ENCODE data around the gene NBAS. TPM values are rescaled to one million over a fixed set of nuclear protein-coding genes. Genes with fewer than 3 reads are reported as not detected.

Gene NBAS
- total and polyA plus RNA-seq, 2 of the 13 experiments (the other 11 are each of a cell fraction or from before 2014, with no cell fraction given), result 33.6 to 58.7 TPM

DNA sequence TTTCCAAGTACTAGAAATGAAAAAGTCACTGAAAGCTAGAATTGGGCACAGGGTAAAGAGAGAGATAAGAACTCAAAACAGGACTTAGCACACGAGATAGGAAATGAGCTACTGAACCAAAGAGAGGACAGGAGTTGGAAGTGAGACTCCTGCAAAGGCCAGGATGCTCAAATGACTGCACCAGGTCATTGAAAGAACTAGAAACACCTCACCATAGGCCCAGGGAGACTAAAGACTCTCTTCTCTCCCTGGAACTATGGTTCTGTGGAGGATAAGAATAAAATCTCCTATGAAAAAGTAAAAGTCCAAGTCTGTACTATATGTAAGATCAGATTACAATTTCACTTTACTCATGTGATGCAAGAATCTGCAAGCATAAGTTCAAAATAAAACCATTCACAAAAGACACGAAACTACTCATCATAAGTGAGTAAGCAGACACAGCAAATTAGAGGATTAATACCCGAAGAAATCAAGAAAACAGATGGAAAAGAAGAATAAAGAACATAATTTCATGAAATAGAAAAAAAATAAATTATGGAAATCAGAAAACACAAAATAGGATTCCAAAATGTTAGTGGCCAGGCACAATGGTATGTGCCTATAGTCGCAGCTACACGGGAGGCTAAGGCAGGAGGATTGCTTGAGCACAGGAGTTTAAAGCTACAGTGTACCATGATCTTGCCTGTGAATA, 6.5 kb downstream of the NBAS start:
- Histone ChIP-seq H3K79me2 (ENCODE audit: insufficient read depth, low read length) (peaks cover 33% of the 10 kb centered on the region), H3K4me2 (ENCODE audit: low read depth, low read length) (no peak overlapping the region), H3K9ac (ENCODE audit: insufficient read depth, low read depth, low read length) (no peak overlapping the region), H4K20me1 (ENCODE audit: insufficient read depth, low read length) (no peaks in the 10 kb centered on the region), H3K4me3 (replicated peaks in 1 of 3; ENCODE audit: insufficient read depth in 1 of 3, low read depth in 2 of 3, low read length in 3 of 3) (no peak overlapping the region), H2AFZ (ENCODE audit: low read length) (no peak overlapping the region), H3K27ac (ENCODE audit: extremely low read length, insufficient read depth, low read length) (no peak overlapping the region), H3K36me3 (replicated peaks in 1 of 2; ENCODE audit: control insufficient read depth in 1 of 2, insufficient read depth in 2 of 2, low read length in 2 of 2) (peaks cover 3 to 18% of the 10 kb centered on the region in 2 experiments), H3K27me3 (ENCODE audit: control insufficient read depth in 1 of 2, insufficient read depth in 2 of 2, low read length in 2 of 2) (no peaks in the 10 kb centered on the region), H3K9me3 (ENCODE audit: low read length) (no peaks in the 10 kb centered on the region), H3K4me1 (ENCODE audit: insufficient read depth, low read length) (peaks cover 24% of the 10 kb centered on the region)
- TF ChIP-seq, protein P1, sequence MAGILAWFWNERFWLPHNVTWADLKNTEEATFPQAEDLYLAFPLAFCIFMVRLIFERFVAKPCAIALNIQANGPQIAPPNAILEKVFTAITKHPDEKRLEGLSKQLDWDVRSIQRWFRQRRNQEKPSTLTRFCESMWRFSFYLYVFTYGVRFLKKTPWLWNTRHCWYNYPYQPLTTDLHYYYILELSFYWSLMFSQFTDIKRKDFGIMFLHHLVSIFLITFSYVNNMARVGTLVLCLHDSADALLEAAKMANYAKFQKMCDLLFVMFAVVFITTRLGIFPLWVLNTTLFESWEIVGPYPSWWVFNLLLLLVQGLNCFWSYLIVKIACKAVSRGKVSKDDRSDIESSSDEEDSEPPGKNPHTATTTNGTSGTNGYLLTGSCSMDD (CRISPR knock-in tag; IDR thresholded peaks at IDR 0.05), result no peak
- no peak for TF ChIP-seq HMGXB3 (CRISPR knock-in tag; IDR thresholded peaks at IDR 0.05; ENCODE audit: borderline replicate concordance)
- TF ChIP-seq ATF3 (CRISPR knock-in tag; IDR thresholded peaks at IDR 0.05), result no peak
- TF ChIP-seq SP1 (IDR thresholded peaks at IDR 0.05), result no peak
- TF ChIP-seq SP1 (CRISPR knock-in tag; IDR thresholded peaks at IDR 0.05), result no peak
- TF ChIP-seq TBL1XR1 (IDR thresholded peaks at IDR 0.05; ENCODE audit: borderline replicate concordance, low read length, partially characterized antibody), result no peak
- no peak for TF ChIP-seq ZNF3 (CRISPR knock-in tag; IDR thresholded peaks at IDR 0.05)
- TF ChIP-seq HNRNPL (IDR thresholded peaks at IDR 0.05; ENCODE audit: low read depth, low read length), result no peak
- TF ChIP-seq ARID3A (IDR thresholded peaks at IDR 0.05; ENCODE audit: low read depth, low read length), result no peak
- no peak for TF ChIP-seq NFE2L2 (IDR thresholded peaks at IDR 0.05; ENCODE audit: low read length)
- no peak for TF ChIP-seq ASH2L (IDR thresholded peaks at IDR 0.05; ENCODE audit: insufficient read length, low read depth, low read length)
- TF ChIP-seq ZNF343 (CRISPR knock-in tag; IDR thresholded peaks at IDR 0.05), result no peak
- TF ChIP-seq RXRA (CRISPR knock-in tag; IDR thresholded peaks at IDR 0.05), result no peak
- no peak for TF ChIP-seq MAF1 (CRISPR knock-in tag; IDR thresholded peaks at IDR 0.05; ENCODE audit: borderline replicate concordance)
- POLR2A ChIA-PET, result no interaction called here
- 95% methylated on average over 5 of the region's 5 CpGs for WGBS (ENCODE audit: low lambda C conversion rate)
- intact Hi-C loops (cut with micrococcal nuclease; ENCODE audit: unreplicated experiment) (no loop called here), in situ Hi-C loops (cut with HindIII; ENCODE audit: extremely low pct_ligation_motif_present, low pct_unique_long_range_greater_than_20kb) (no loop called here)
- ATAC-seq, result no peak
- no peak for DNase-seq (ENCODE audit: low spot score)
- BruUV-seq (replicated peaks), result no TSS peak
- no peak for FAIRE-seq
- CTCF ChIA-PET (ENCODE audit: low intra/inter-chr PET ratio, low total read pairs), result no interaction called here

Data from HepG2 (cell line).